Stimulated activated CD4-positive, alpha-beta T cell treated with anti-CD3 and anti-CD28 coated beads, TNF-alpha, amount 100 ng/mL, for 24 hours (primary cell): ENCODE results near the gene ZNF790.
"Not testable (repeated sequence)": the region's sequence is repeated elsewhere in the genome, so short reads cannot be mapped to it uniquely, and the experiment has no call there.

ENCODE experiments used
- DNase-seq, 3 experiments: peaks; one replicate each; pipeline ENCODE4 v3.0.0-alpha.2; 2020; ENCODE audit warnings: low read depth in 3 of 3

ZNF790 gene

DNA sequence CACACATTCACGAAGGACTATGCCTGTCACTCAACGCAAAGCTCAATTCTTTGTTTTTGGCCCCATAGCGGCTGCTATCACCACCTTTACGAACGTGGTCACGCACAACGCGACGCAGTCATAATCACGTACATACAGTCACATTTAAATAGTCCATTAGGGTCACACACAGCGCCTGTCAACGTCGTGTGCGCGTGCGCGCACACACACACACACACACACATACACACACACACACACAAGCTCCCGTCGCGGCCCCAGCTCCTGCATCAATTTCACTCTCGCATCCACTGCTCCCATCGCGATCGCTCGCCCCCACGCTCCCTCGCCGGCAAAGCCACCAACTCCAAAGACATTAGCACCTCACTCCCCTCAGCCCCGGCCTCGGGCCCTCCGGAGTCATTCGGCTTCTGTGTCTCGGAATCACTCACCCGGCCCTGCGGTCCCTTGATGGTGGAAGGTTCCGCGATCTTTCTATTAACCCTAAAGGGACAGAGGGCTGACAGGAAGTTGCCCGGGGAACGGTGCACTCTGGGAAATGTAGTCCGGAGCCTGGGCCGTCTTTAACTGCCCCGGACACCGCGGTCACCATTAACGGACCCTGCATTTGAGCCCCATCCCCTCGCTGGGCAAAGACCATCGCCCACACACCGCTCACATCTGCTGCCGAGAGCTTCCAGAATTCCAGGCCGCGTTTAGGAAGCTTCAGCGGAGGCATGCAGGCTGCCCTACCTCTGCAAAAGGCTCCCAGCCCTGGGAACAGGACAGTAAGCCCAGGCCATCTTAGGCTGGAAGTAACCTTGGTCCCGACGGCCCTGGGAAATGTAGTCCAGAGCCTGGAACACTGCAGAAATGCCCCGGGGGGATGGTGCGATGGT is at the start of gene ZNF790:
TSS of gene ZNF790 (minus strand) at position 482 of the 878 bp plus-strand sequence. CDS start 12,768 bp downstream, outside the sequence.
- peak; percentile 69 to 77 (median 76) for DNase-seq

DNA sequence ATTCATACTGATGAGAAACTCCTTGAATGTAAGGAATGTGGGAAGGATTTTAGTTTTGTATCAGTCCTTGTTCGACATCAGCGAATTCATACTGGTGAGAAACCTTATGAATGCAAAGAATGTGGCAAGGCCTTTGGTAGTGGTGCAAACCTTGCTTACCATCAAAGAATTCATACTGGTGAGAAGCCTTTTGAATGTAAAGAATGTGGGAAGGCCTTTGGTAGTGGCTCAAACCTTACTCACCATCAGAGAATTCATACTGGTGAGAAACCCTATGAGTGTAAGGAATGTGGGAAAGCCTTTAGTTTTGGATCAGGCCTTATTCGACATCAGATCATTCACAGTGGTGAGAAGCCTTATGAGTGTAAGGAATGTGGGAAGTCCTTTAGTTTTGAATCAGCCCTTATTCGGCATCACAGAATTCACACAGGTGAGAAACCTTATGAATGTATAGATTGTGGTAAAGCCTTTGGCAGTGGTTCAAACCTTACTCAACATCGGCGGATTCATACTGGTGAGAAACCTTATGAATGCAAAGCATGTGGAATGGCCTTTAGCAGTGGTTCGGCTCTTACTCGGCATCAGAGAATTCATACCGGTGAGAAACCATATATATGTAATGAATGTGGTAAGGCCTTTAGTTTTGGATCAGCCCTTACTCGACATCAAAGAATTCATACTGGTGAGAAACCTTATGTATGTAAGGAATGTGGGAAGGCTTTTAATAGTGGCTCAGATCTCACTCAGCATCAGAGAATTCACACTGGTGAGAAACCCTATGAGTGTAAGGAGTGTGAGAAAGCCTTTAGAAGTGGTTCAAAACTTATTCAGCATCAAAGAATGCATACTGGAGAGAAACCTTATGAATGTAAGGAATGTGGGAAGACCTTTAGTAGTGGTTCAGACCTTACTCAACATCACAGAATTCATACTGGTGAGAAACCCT is 39.1 kb upstream of the ZNF790 start:
- DNase-seq, result no peak

DNA sequence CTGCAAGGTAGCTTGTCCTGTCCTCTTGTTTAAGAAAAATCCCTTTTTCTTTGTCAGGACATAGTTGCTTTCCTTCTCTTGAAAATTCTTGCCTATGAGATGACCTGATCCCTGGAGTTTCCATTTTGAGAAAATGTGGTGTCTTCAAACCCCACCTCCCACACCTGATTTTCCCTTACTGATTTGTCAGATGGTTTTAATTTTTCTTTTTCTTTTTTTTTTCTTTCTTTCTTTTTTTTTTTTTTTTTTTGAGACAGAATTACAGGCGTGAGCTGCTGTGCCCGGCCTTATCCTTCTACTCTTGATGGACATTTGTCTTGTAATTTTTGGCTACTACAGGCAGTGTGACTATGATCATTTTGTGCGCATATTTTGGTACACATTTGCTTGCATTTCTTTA is 13.7 kb upstream of the ZNF790 start:
- no peak for DNase-seq

DNA sequence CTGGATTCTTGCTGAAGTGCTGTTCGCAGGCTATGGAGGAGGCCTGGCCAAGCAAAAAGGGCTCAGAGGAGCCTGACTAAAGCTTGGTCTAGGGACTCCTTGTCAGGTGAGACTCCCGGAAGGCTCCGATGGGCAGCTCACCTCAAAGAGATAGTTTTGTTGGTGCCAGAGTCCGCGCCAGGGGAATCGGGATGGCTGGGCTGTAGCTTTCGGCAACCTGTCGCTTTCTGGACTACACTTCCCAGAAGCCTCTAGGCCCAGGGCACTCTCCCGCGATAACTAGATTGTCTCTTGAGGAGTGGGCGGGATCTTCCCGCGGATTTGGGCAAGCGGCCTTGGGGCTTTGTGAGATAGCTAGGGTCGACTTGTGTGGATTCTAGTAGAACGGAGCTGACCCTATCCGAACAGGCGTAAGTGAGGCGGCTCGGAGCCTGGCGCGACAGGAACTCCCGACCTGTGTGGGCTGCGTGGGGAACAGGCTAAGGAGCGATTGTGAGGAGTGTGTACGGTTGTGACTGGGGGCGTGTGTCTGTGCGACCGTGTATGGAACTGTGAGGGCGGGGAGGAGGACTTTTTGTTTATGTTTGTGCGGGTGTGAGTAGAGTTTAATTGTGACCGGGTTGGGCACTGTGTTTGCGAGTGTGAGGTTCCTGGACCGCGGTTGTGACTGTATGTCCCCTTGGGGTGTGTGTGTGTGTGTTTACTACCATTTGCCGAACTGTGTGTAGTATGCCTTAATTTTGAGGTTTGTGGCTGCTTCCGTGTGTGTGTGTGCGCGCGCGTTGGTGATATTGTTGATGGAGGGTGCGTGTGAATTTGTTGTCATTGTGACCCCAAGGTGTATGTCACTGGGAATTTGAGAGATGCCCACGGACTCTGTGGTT is 12.6 kb upstream of the ZNF790 start, which contains the start of gene ZNF345:
TSS of gene ZNF345 (plus strand) at position 318 of the 884 bp plus-strand sequence. CDS start 25,955 bp downstream, outside the sequence.
- peak; percentile 68 to 79 (median 71) for DNase-seq

DNA sequence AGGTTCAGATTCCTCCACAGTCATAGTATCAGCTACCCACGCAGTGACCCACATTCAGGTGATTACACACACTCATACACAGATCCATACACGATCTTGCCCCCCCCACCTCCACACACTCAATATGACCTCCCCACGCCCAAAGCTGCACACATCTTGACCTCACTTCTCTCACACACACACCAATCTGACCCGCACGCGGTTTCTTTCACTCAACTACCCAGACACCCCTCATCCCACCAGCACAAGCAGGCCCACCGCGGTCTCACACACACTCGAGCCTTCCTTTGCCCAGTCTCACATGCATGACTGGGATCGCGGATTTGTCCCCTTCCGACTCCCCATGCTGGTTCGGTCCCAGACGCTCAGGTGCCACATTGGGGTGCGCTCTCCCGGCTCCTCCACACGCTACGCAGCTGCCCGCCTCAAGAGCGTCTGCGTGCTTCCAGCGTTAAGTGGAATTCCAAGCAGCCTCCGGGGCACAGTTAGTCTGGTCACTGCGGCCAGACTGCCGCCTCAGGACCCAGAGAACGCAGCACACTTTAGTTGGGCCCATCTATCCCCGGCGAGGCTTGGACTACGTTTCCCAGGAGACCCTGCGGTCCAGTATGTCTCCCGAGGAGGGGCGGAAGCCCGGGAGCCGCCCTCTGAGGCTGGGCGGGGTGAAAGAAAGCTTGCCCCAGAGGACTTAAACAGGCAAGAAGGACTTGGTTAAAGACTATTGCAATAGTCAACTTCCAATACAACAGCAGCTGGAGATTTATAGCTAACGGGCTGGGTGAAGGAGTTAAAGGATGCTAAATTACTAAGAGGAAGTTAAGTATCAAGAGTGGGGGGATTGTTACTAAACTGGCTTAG is 11.7 kb upstream of the ZNF790 start:
- peak; percentile 78 to 87 (median 82) for DNase-seq

DNA sequence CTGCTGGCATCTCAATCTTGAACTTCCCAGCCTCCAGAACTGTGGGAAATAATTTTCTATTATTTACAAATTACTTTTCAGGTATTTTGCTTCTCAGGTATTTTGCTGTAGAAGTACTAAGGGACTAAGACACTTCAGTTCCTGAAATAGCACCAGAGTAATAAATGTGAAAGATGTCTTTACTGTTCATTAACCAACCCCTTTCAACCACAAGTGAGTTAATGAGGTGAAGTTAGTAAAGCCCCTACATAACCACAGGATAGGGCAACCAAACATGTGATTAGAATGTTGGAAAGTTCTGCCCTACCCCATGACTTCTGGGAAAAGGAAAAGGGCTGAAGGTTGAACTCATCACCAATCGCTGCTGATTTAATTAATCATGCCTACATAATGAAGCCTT is 9.8 kb upstream of the ZNF790 start:
- DNase-seq, result no peak

DNA sequence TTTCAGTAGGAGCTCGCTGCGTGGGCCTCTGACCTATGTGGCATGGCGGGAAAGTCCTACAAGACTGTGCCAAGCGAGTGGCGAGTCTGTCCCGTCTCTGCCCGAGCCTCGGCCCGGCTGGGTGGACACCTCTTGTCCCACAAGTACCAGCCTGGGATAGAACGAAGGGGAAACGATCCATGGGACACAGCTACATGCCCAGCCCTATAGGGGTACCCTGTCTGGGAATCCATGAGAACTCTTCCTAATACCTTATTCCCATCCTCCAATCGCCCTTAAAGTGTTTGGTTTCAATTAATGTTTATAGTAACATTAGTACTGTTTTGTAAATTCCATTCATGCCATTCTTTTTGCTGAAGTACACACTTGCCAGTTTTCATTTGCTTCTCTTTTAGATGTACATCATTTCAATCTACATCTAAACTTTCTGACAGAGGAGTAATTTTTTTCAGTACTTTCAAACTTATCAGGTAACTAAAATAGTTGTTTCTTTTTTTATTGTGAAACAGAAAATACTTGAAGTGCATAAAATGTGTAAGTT is 667 bp upstream of the ZNF790 start:
- DNase-seq, result no peak

DNA sequence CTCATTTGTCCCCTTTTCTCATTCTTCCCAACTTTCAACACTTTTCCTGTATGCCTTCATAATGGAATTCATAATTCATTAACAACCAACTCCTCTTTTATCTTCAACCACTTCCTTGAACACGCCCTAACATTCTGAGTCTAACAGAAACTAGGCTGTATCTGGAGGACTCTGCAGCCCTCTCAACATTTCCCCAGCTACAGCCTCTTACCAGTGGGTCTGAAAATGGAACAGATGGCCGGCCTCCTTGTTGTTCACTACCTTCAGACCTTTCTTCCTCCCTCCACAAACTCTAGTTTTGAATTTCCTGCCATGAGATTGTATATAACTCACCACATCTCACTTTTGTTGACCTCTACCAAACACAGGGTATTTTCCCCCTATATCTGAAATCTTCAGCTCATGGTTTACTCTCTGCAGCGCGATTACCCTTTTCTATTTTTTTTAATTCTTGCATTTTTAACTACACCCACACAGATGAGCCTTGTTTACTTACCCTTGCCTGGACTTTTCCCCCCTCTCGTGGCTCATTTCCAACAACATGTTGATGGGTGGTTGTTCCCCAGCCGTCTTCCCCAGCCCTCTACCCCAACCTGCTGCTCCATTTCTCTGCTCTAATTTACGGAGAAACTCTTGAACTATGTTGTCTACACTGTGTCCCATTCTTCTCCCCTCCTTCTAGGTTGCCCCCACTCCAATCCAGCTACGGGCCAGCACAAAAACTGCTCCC is 846 bp downstream of the ZNF790 start:
- DNase-seq, result no peak

DNA sequence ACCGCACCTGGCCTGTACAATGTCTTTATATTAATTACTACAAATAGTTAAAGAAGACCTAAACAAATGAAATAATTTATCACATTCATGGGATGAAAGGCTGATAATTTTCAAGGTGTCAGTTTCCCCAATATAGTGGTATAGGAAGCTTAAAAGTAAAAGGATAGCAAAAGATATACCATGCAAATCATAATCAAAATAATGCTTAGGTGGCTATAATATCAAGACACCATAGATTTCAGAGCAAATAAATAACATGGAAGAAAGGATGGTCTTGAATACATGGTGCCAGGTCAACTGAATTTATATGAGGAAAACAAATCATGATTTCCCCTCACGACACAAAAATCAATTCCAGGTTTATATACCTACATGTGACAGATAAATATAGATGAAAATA is 4.8 kb downstream of the ZNF790 start:
- no peak for DNase-seq

DNA sequence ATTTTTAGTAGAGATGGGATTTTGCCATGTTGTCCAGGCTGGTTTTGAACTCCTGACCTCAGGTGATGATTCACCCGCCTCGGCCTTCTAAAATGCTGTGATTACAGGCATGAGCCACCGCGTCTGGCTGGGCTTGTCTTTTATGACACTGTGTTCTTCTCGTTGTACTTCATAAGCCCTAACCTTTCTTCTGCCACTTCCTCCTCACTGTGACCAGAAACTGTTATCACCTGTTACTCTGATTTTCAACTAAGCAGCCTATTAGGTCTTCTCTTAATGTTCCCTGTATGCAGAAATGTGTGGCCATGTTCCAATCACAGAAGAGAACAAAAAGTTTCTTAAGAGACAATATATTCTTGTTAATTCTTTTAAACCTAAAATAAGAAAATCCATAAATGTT is 16.4 kb downstream of the ZNF790 start:
- no peak for DNase-seq

DNA sequence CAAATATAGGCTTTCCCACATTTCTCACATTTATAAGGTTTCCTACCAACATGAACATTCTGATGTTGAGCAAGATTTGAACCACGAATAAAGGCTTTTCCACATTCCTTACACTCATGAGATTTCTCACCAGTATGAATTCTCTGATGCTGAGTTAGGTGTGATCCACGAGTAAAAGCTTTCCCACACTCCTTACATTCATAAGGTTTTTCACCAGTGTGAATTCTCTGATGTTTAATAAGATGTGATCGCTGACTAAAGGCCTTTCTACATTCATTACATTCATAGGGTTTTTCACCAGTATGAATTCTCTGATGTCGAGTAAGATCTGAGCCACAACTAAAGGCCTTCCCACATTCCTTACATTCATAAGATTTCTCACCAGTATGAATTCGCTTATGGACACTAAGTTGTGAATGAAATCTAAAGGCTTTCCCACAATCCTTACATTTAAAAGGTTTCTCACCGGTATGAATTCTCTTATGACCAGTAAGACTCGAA is 19.0 kb downstream of the ZNF790 start:
- no peak for DNase-seq

DNA sequence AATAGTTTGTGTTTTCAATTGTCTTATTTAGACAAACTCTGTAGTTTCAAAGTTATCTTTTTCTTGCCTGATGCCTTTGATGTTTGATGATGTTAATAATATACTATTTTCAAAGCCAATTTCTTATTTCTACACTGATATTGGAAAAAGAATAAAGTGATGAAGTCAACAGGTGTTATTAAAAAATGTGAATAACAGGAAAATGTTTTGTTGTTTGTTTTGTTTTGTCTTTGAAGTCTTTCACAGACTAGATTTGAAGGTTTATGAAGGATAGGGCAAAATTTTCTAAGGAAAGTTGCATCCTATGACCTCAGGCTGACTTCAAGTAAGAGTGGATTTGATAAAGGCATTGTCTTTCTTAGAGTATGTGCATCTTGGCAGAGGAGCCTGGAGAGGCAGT is 31.2 kb downstream of the ZNF790 start:
- DNase-seq, result no peak

DNA sequence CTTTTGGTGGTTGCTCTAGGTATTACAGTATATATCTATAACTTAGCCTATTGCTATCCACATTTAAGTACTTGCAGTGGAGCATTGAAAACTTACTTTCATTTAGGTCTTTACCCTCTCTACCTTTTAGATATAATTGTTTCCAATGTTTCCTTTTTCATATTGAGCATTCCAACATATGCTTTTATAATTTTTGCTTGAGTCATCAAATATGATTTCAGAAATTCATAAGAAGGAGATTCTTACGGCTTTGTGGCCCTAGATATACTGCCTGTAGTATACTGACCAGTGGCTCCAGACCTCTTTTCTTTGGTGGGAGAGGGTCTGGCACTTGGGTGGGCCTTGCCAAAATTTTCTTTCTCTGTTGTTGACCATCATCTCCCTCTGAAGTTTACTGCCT is 32.8 kb downstream of the ZNF790 start:
- DNase-seq, result no peak

DNA sequence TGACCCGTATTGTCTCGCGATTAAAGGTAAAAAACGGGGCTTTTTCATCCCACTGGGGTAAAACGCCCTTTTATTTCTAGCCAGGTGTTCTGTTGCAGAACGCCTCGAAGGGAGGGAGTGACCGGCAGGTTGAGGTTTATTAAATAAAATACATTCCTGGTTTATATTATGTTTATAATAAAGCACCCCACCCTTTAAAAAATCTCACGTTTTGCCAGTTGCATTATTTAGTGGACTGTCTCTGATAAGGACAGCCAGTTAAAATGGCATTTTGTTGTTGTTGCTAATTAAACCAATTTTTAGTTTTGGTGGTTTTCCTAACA is 40.4 kb downstream of the ZNF790 start:
- no peak for DNase-seq

DNA sequence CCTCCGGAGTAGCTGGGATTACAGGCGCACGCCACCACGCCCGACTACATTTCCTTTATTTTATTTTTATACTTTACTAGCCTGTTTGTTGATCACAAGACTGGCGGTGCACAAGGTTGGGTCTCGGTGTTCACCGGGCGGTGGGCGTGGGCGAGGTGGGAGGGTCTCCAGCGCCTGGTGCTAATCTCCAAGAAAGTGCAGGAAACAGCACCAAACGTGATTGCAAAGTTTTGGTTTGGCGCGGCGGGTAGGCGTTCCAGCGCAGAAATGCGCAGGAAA is 41.5 kb downstream of the ZNF790 start:
- DNase-seq, result no peak

DNA sequence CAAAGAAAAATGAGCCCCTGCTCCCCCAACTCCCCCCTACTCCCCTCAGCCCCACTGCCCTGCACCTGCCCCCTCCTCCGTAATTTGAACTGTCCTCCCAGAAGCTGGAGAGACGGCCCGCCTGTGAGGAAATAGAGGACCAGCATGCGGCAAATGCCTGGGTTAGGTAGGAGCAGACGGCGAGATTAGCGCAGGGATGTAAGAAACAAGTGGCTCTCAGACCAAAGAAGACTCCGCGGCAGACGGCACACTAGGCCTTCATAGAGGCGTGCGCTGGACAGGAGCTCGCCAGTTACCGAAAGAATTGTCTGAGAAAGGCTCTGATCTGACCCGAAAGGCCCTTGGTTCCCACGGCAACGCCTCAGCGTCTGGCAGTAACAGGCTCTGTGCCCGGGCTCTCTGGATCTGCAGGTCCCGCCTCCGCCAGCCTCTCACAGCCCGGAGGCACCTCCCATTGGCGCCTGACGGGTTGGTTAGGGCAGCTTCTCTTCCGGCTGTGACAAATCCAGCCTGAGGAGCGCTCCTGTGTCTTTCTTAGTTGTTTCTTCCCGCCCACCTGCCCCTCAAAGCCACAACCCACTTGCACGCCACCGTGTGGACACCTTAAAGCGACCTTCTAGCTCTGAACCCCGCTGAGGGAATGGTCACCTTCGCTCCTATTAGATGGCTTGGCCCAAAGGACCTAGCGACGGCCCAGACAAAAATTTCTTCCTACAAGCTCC is 46.6 kb downstream of the ZNF790 start:
- not testable (repeated sequence) for DNase-seq

DNA sequence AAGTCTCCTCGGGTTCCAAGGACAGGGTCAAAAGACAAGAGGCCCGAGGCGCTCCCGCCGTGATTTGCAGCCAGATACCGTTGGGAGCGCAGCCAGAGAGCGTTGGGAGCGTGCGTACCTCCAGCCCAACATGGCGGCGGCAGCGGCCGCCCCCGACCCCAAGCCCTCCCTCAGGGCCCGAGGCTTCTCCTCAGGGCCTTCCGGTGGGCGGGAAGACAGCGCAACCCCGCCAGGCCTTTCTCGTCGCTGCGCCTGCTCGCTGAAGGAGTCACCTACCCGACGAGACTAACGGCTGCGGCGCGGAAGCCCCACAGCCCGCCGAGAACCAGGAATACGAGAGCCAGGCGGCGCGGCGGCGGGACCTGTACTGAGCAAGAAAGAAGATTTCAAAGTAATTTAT is 62.4 kb downstream of the ZNF790 start:
- no peak for DNase-seq

DNA sequence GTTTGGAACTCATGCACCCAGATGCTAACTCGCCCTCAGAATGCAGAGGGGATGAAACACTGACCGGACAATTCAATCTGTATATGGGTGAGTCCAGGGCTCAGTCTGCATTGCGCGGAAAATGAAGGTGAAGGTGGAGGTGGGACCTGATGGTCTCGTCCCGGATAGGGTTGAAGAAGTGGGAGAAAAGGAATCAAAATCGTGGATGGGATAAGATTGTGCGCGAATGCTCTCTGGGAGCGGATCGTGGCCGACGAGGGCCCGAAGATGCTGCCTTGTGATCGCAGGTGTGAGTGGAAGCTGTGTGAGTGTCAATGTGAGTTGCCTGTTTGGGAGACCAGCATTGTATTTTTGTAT is 65.0 kb downstream of the ZNF790 start:
- no peak for DNase-seq
